Esophagus mucosa (tissue), 1 donor: ENCODE data around the gene MBD3L4. TPM values are rescaled to one million over a fixed set of nuclear protein-coding genes. Genes with fewer than 3 reads are reported as not detected.

ENCODE experiments used
- total RNA-seq: library from RNA; stranded (reverse); gene quantifications from one replicate; pipeline ENCODE4 v1.2.4, GENCODE V29; 2023
- donor health status: DM: yes; HTN: yes; CAD: no.

Gene MBD3L4
- total RNA-seq, 1 donor from 2014 or later: not detected

Other genes with a start within 250 kb of the MBD3L4 start
- not detected for gene ADGRE1, start 152.6 kb downstream of the MBD3L4 start, total RNA-seq
- gene MBD3L2B, start 18.7 kb downstream of the MBD3L4 start, total RNA-seq: not detected
- gene MBD3L5, start 9.6 kb downstream of the MBD3L4 start, total RNA-seq: not detected
- not detected for gene MBD3L2, start 9.1 kb upstream of the MBD3L4 start, total RNA-seq
- gene MBD3L3, start 18.5 kb upstream of the MBD3L4 start, total RNA-seq: not detected
- gene ZNF557, start 29.5 kb upstream of the MBD3L4 start, total RNA-seq: 4.4 TPM